Panc1 (cell line): ENCODE measurements around the gene ACOT8. TPM values are rescaled to one million over a fixed set of nuclear protein-coding genes. Genes with fewer than 3 reads are reported as not detected.

Source experiments
- ATAC-seq: fragments of 200-7000 bp; cut with Tn5 transposase; 2 replicates; pipeline ENCODE4 v1.9.1; 2020; ENCODE audit warnings: mild to moderate bottlenecking, moderate library complexity
- BruUV-seq: library from RNA; stranded (reverse); fragments of 400-500 nt; replicated peaks from 2 replicates; lab custom pipeline; 2021; lab: Mats Ljungman, UMichigan
- CTCF ChIA-PET: fragments of 300-600 bp; sonication (Branson Sonifier 250); formaldehyde crosslinking; loops from one replicate; lab custom pipeline; 2022; ENCODE audit warnings: antibody characterized with exemption; lab: Charles Lee
- POLR2A ChIA-PET: fragments of 300-600 bp; sonication (Branson Sonifier 250); formaldehyde crosslinking; loops from one replicate; lab custom pipeline; 2022; ENCODE audit warnings: antibody characterized with exemption; lab: Charles Lee
- DNase-seq: peaks from one replicate; pipeline ENCODE4 v3.0.0-alpha.2; 2010; ENCODE audit warnings: low read depth, low spot score
- H3K27ac ChIP-seq: 2 replicates; pipeline ENCODE4 v1.5.1; 2011; ENCODE audit warnings: mild to moderate bottlenecking, low read length, inconsistent platforms
- H3K27me3 ChIP-seq: fragments of 200-500 bp; sonication (Bioruptor generic); 2 replicates; pipeline ENCODE4 v1.6.0; 2014; ENCODE audit warnings: low read length, inconsistent platforms; ENCODE audit not compliant: control insufficient read depth, insufficient read depth
- H3K36me3 ChIP-seq: fragments of 200-500 bp; sonication (Bioruptor generic); 2 replicates; pipeline ENCODE4 v1.5.1; 2014; ENCODE audit warnings: inconsistent platforms, mild to moderate bottlenecking, low read length, moderate library complexity; ENCODE audit not compliant: control insufficient read depth, insufficient read depth
- H3K4me1 ChIP-seq: 2 replicates; pipeline ENCODE4 v1.5.1; 2011; ENCODE audit warnings: inconsistent platforms, mild to moderate bottlenecking, low read length, moderate library complexity; ENCODE audit not compliant: control insufficient read depth, insufficient read depth
- H3K4me3 ChIP-seq, 2 experiments: 2 replicates each; pipeline ENCODE4 v1.5.1; 2011 to 2012; ENCODE audit warnings: low read depth in 2 of 2, low read length in 2 of 2, mild to moderate bottlenecking in 2 of 2, inconsistent platforms in 1 of 2, moderate library complexity in 1 of 2
- H3K9me3 ChIP-seq: fragments of 200-500 bp; sonication (Bioruptor generic); 2 replicates; pipeline ENCODE4 v1.5.1; 2014; ENCODE audit warnings: low read depth, mild to moderate bottlenecking, inconsistent platforms, low read length, moderate library complexity; ENCODE audit not compliant: control insufficient read depth, insufficient read depth
- POLR2AphosphoS5 ChIP-seq: IDR thresholded peaks from 2 replicates; pipeline ENCODE4 v1.6.1; 2012; ENCODE audit warnings: mild to moderate bottlenecking, low read depth, low read length, moderate library complexity
- SIN3A ChIP-seq: IDR thresholded peaks from 2 replicates; pipeline ENCODE4 v1.6.1; 2012; ENCODE audit warnings: low read depth, mild to moderate bottlenecking, low read length, moderate library complexity, borderline replicate concordance; ENCODE audit not compliant: insufficient read depth
- TCF7L2 ChIP-seq: IDR thresholded peaks from 2 replicates; pipeline ENCODE4 v1.6.1; 2011; ENCODE audit warnings: mild to moderate bottlenecking, low read depth, low read length, inconsistent platforms
- in situ Hi-C: cut with HindIII; loops from 2 replicates; pipeline ENCODE4 v1.10.0; 2016; ENCODE audit warnings: low sequenced_read_pairs, low pct_unique_long_range_greater_than_20kb
- intact Hi-C: fragments of 100-400 bp; cut with micrococcal nuclease; formaldehyde crosslinking; loops from one replicate; pipeline ENCODE4 v1.10.0; 2022; ENCODE audit not compliant: unreplicated experiment
- total RNA-seq: library from RNA; stranded (reverse); gene quantifications from one replicate; pipeline ENCODE4 v1.2.1, GENCODE V29; 2021; ENCODE audit not compliant: unreplicated experiment
- TF ChIP-seq, protein P1 (sequence below): fragments of 450-650 bp; IDR thresholded peaks from 2 replicates; pipeline ENCODE4 v1.5.1; 2017; ENCODE audit warnings: mild to moderate bottlenecking
- TF ChIP-seq, protein P2 (sequence below), 2 experiments: IDR thresholded peaks; 2 replicates each; pipeline ENCODE4 v1.6.1; 2011 to 2012; ENCODE audit warnings: low read depth in 2 of 2, control low read depth in 1 of 2, low read length in 1 of 2, mild to moderate bottlenecking in 1 of 2, moderate library complexity in 1 of 2; ENCODE audit not compliant: insufficient read depth in 1 of 2

Gene ACOT8
- total RNA-seq, 1 experiment from 2014 or later = 21.1 TPM

DNA sequence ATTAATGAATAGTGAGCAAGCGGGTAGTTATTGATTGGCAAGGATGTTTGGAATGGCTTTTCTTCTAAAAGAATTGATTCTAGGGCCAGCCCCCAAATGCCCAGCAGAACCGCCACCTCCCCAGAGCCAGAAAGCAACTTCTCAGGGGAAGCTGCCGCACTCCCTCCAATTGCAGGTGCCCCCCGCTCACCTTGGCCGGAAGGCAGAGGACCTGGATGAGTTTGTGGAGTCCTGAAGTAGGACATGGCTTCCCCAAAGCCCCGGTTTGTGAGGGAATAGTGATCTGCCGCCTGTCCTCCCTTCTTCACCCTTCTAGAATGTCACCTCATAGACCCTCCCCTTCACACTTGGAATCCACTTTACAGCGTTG, 30.1 kb upstream of the ACOT8 start, which contains the start of gene SPATA25:
Gene SPATA25 (minus strand): TSS at position 277 of the 370 bp plus-strand sequence. CDS start 32 bp downstream, at position 245.
- no peak for TF ChIP-seq POLR2AphosphoS5
- TF ChIP-seq, protein P1, sequence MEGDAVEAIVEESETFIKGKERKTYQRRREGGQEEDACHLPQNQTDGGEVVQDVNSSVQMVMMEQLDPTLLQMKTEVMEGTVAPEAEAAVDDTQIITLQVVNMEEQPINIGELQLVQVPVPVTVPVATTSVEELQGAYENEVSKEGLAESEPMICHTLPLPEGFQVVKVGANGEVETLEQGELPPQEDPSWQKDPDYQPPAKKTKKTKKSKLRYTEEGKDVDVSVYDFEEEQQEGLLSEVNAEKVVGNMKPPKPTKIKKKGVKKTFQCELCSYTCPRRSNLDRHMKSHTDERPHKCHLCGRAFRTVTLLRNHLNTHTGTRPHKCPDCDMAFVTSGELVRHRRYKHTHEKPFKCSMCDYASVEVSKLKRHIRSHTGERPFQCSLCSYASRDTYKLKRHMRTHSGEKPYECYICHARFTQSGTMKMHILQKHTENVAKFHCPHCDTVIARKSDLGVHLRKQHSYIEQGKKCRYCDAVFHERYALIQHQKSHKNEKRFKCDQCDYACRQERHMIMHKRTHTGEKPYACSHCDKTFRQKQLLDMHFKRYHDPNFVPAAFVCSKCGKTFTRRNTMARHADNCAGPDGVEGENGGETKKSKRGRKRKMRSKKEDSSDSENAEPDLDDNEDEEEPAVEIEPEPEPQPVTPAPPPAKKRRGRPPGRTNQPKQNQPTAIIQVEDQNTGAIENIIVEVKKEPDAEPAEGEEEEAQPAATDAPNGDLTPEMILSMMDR = no peak
- no peak for TF ChIP-seq TCF7L2
- no peak for TF ChIP-seq SIN3A
- TF ChIP-seq, protein P2, sequence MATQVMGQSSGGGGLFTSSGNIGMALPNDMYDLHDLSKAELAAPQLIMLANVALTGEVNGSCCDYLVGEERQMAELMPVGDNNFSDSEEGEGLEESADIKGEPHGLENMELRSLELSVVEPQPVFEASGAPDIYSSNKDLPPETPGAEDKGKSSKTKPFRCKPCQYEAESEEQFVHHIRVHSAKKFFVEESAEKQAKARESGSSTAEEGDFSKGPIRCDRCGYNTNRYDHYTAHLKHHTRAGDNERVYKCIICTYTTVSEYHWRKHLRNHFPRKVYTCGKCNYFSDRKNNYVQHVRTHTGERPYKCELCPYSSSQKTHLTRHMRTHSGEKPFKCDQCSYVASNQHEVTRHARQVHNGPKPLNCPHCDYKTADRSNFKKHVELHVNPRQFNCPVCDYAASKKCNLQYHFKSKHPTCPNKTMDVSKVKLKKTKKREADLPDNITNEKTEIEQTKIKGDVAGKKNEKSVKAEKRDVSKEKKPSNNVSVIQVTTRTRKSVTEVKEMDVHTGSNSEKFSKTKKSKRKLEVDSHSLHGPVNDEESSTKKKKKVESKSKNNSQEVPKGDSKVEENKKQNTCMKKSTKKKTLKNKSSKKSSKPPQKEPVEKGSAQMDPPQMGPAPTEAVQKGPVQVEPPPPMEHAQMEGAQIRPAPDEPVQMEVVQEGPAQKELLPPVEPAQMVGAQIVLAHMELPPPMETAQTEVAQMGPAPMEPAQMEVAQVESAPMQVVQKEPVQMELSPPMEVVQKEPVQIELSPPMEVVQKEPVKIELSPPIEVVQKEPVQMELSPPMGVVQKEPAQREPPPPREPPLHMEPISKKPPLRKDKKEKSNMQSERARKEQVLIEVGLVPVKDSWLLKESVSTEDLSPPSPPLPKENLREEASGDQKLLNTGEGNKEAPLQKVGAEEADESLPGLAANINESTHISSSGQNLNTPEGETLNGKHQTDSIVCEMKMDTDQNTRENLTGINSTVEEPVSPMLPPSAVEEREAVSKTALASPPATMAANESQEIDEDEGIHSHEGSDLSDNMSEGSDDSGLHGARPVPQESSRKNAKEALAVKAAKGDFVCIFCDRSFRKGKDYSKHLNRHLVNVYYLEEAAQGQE (IDR thresholded peaks at IDR 0.05; ENCODE audit: insufficient read depth in 1 of 2, low read depth in 2 of 2, low read length in 1 of 2) = no peak
- no TSS peak for BruUV-seq
- Histone ChIP-seq H3K36me3 (peaks cover 2% of the 10 kb centered on the region; the same call in 1 of the 2 replicates), H3K27ac (no peak within 1 kb of the TSS), H3K27me3 (no peaks in the 10 kb centered on the region), H3K4me3 (no peak within 1 kb of the TSS), H3K4me1 (peaks cover 14% of the 10 kb centered on the region), H3K9me3 (no peaks in the 10 kb centered on the region)
- intact Hi-C loops = no loop called here
- ChIA-PET CTCF (no interaction called here), POLR2A (no interaction called here)
- DNase-seq = no peak
- no peak for ATAC-seq
- in situ Hi-C loops = no loop called here

GRCh38 chr20:45886590-45887345, 29.6 kb upstream of the ACOT8 start:
- Histone ChIP-seq H3K4me3 (no peak overlapping the region), H3K27ac (no peak overlapping the region), H3K27me3 (no peaks in the 10 kb centered on the region), H3K4me1 (peaks cover 8% of the 10 kb centered on the region), H3K36me3 (peaks cover 2% of the 10 kb centered on the region; the same call in 1 of the 2 replicates), H3K9me3 (no peaks in the 10 kb centered on the region)
- no TSS peak for BruUV-seq
- POLR2A ChIA-PET = no interaction called here
- CTCF ChIA-PET = no interaction called here
- in situ Hi-C loops (no loop called here), intact Hi-C loops (no loop called here)
- DNase-seq (no peak), ATAC-seq (no peak)
- TF ChIP-seq, protein P1 = no peak
- TF ChIP-seq POLR2AphosphoS5 (no peak), TCF7L2 (no peak), SIN3A (no peak)
- TF ChIP-seq, protein P2 (IDR thresholded peaks at IDR 0.05; ENCODE audit: insufficient read depth in 1 of 2, low read depth in 2 of 2, low read length in 1 of 2) = no peak
